H1 (cell line): ENCODE data around the gene CCP110. TPM values are rescaled to one million over a fixed set of nuclear protein-coding genes. Genes with fewer than 3 reads are reported as not detected.

Source experiments
- CTCF ChIA-PET: fragments of 300-600 bp; sonication (Branson Sonifier 250); formaldehyde crosslinking; loops from one replicate; lab custom pipeline; 2021; ENCODE audit not compliant: partially characterized antibody; lab: Charles Lee
- POLR2A ChIA-PET: fragments of 300-600 bp; sonication (Branson Sonifier 250); formaldehyde crosslinking; loops from one replicate; lab custom pipeline; 2021; ENCODE audit warnings: inconsistent platforms; ENCODE audit not compliant: partially characterized antibody; lab: Charles Lee
- DNase-seq, 2 experiments: peaks; one replicate each; pipeline versions ENCODE4 v3.0.0 to v3.0.0-alpha.2; 2010 to 2022; ENCODE audit warnings: low spot score in 2 of 2, low read depth in 1 of 2, mixed read lengths in 1 of 2
- FAIRE-seq: peaks from 2 replicates; lab custom pipeline; 2011; peaks lifted over from hg19 to GRCh38; lab: Jason Lieb, UNC
- H2AFZ ChIP-seq: 2 replicates; pipeline ENCODE4 v1.8.1; 2012; ENCODE audit warnings: low read length, inconsistent platforms
- H2AK5ac ChIP-seq: 2 replicates; pipeline ENCODE4 v1.6.1; 2013; ENCODE audit warnings: low read depth, low read length
- H2BK120ac ChIP-seq: replicated peaks from 2 replicates; pipeline ENCODE3; 2013; ENCODE audit warnings: low read depth, low read length, inconsistent platforms
- H2BK12ac ChIP-seq: 2 replicates; pipeline ENCODE4 v1.6.1; 2013; ENCODE audit warnings: low read depth, low read length
- H2BK15ac ChIP-seq: 2 replicates; pipeline ENCODE4 v1.6.1; 2013; ENCODE audit warnings: low read length
- H2BK20ac ChIP-seq: 2 replicates; pipeline ENCODE4 v1.6.1; 2013; ENCODE audit warnings: low read length
- H2BK5ac ChIP-seq: 2 replicates; pipeline ENCODE4 v1.6.1; 2013; ENCODE audit warnings: low read depth, low read length
- H3K14ac ChIP-seq: 2 replicates; pipeline ENCODE4 v1.6.1; 2013; ENCODE audit warnings: inconsistent platforms; ENCODE audit not compliant: insufficient read length
- H3K18ac ChIP-seq: 2 replicates; pipeline ENCODE4 v1.6.1; 2013; ENCODE audit warnings: low read length; ENCODE audit errors: extremely low read depth
- H3K23ac ChIP-seq: 2 replicates; pipeline ENCODE4 v1.6.1; 2013; ENCODE audit warnings: inconsistent platforms; ENCODE audit not compliant: insufficient read length
- H3K23me2 ChIP-seq: 2 replicates; pipeline ENCODE4 v1.6.1; 2013; ENCODE audit warnings: low read depth, low read length
- H3K27ac ChIP-seq: 2 replicates; pipeline ENCODE4 v1.6.1; 2011; ENCODE audit warnings: low read depth, low read length, inconsistent platforms
- H3K27me3 ChIP-seq, 4 experiments: replicated peaks in 1 of 4; 1 replicate in 1 of 4; 2 replicates in 3 of 4; pipeline versions ENCODE4 v1.6.1 to v1.8.1; 2011 to 2013; ENCODE audit warnings: low read length in 3 of 4, mild to moderate bottlenecking in 3 of 4, inconsistent platforms in 2 of 4, mixed read lengths in 2 of 4, moderate library complexity in 1 of 4; ENCODE audit not compliant: control insufficient read depth in 3 of 4, insufficient read depth in 3 of 4; ENCODE audit errors: extremely low read depth in 1 of 4
- H3K36me3 ChIP-seq, 4 experiments: 2 replicates each; pipeline versions ENCODE4 v1.6.1 to v1.8.1; 2011 to 2013; ENCODE audit warnings: mild to moderate bottlenecking in 4 of 4, low read length in 3 of 4, moderate library complexity in 2 of 4, control low read depth in 1 of 4, inconsistent platforms in 1 of 4; ENCODE audit not compliant: insufficient read depth in 4 of 4, control insufficient read depth in 2 of 4
- H3K4ac ChIP-seq: replicated peaks from 2 replicates; pipeline ENCODE3; 2013; ENCODE audit warnings: low read length, low read depth, mixed read lengths, inconsistent platforms; ENCODE audit not compliant: insufficient read length
- H3K4me1 ChIP-seq, 4 experiments: replicated peaks in 1 of 4; 1 replicate in 1 of 4; 2 replicates in 3 of 4; pipeline versions ENCODE4 v1.6.1 to v1.8.1; 2011 to 2013; ENCODE audit warnings: low read length in 3 of 4, inconsistent platforms in 2 of 4, mixed read lengths in 1 of 4; ENCODE audit not compliant: insufficient read depth in 4 of 4, control insufficient read depth in 3 of 4
- H3K4me2 ChIP-seq, 2 experiments: 2 replicates each; pipeline versions ENCODE4 v1.6.1 to v1.8.1; 2011 to 2013; ENCODE audit warnings: low read depth in 2 of 2, low read length in 2 of 2, control low read depth in 1 of 2, inconsistent platforms in 1 of 2, mild to moderate bottlenecking in 1 of 2; ENCODE audit not compliant: insufficient read depth in 1 of 2
- H3K4me3 ChIP-seq, 4 experiments: fragments of 200-600, 300-600 bp in 1 of 4; sonication (generic), shearing (Covaris generic), sonication (Bioruptor Twin) in 1 of 4; 2 replicates each; pipeline versions ENCODE4 v1.5.1 to v1.8.1; 2011 to 2016; ENCODE audit warnings: low read length in 4 of 4, low read depth in 3 of 4, control low read depth in 2 of 4, inconsistent platforms in 2 of 4, mild to moderate bottlenecking in 2 of 4, mixed read lengths in 1 of 4, moderate library complexity in 1 of 4; ENCODE audit not compliant: insufficient read depth in 2 of 4; ENCODE audit errors: extremely low read depth in 1 of 4
- H3K56ac ChIP-seq: replicated peaks from 2 replicates; pipeline ENCODE3; 2013; ENCODE audit warnings: low read depth, mild to moderate bottlenecking, mixed read lengths, low read length, inconsistent platforms; ENCODE audit not compliant: insufficient read length
- H3K79me1 ChIP-seq: 2 replicates; pipeline ENCODE4 v1.6.1; 2013; ENCODE audit warnings: low read depth, low read length, control low read depth
- H3K79me2 ChIP-seq, 2 experiments: 2 replicates each; pipeline versions ENCODE4 v1.6.1 to v1.8.1; 2012 to 2013; ENCODE audit warnings: low read length in 2 of 2, mild to moderate bottlenecking in 2 of 2, inconsistent platforms in 1 of 2; ENCODE audit not compliant: insufficient read depth in 2 of 2, control insufficient read depth in 1 of 2
- H3K9ac ChIP-seq, 4 experiments: replicated peaks in 1 of 4; 1 replicate in 1 of 4; 2 replicates in 3 of 4; pipeline versions ENCODE4 v1.6.1 to v1.8.1; 2011 to 2013; ENCODE audit warnings: low read depth in 3 of 4, low read length in 3 of 4, control low read depth in 2 of 4, mild to moderate bottlenecking in 2 of 4, moderate library complexity in 2 of 4, inconsistent platforms in 1 of 4; ENCODE audit errors: extremely low read depth in 1 of 4
- H3K9me3 ChIP-seq, 2 experiments: 2 replicates each; pipeline versions ENCODE4 v1.6.1 to v1.8.1; 2012 to 2013; ENCODE audit warnings: mild to moderate bottlenecking in 2 of 2, moderate library complexity in 2 of 2, control low read depth in 1 of 2, inconsistent platforms in 1 of 2, low read depth in 1 of 2, low read length in 1 of 2, mixed read lengths in 1 of 2; ENCODE audit not compliant: insufficient read depth in 2 of 2
- H4K20me1 ChIP-seq, 2 experiments: replicated peaks in 1 of 2; 2 replicates each; pipeline versions ENCODE3 to v1.8.1; 2011 to 2013; ENCODE audit warnings: inconsistent platforms in 2 of 2, low read length in 2 of 2, mild to moderate bottlenecking in 1 of 2; ENCODE audit not compliant: insufficient read depth in 2 of 2, control insufficient read depth in 1 of 2
- H4K5ac ChIP-seq: 2 replicates; pipeline ENCODE4 v1.6.1; 2013; ENCODE audit warnings: low read length, low read depth, mixed read lengths, inconsistent platforms; ENCODE audit not compliant: insufficient read length
- H4K8ac ChIP-seq: 2 replicates; pipeline ENCODE4 v1.8.0; 2013; ENCODE audit warnings: mild to moderate bottlenecking, moderate library complexity, low read length, inconsistent platforms; ENCODE audit not compliant: insufficient read depth; ENCODE audit errors: extremely low read depth
- H4K91ac ChIP-seq: replicated peaks from 2 replicates; pipeline ENCODE3; 2013; ENCODE audit warnings: low read length, mixed read lengths, inconsistent platforms; ENCODE audit not compliant: insufficient read length
- ATF2 ChIP-seq: IDR thresholded peaks from 2 replicates; pipeline ENCODE4 v1.6.1; 2012; ENCODE audit warnings: low read length, inconsistent platforms
- BRCA1 ChIP-seq: IDR thresholded peaks from 2 replicates; pipeline ENCODE4 v1.6.1; 2012; ENCODE audit warnings: low read depth, low read length, improper control_type of control experiment
- EZH2 ChIP-seq: fragments of 200-600 bp; sonication (generic); IDR thresholded peaks from 2 replicates; pipeline ENCODE4 v1.7.1; 2012; ENCODE audit warnings: low read depth, mild to moderate bottlenecking, moderate library complexity, low read length, inconsistent platforms; ENCODE audit not compliant: severe bottlenecking
- GTF2F1 ChIP-seq: IDR thresholded peaks from 2 replicates; pipeline ENCODE4 v1.6.1; 2012; ENCODE audit warnings: low read depth, low read length, improper control_type of control experiment, borderline replicate concordance
- KDM1A ChIP-seq: fragments of 200-600, 300-600 bp; sonication (generic); IDR thresholded peaks from 2 replicates; pipeline ENCODE4 v1.7.1; 2016; ENCODE audit warnings: mild to moderate bottlenecking, low read length, borderline replicate concordance
- KDM5A ChIP-seq: fragments of 200-600 bp; IDR thresholded peaks from 2 replicates; pipeline ENCODE4 v1.7.1; 2012; ENCODE audit warnings: mild to moderate bottlenecking, low read length, inconsistent platforms, mixed read lengths
- RAD21 ChIP-seq, 2 experiments: IDR thresholded peaks in 1 of 2; conservative IDR thresholded peaks in 1 of 2; 2 replicates each; pipeline ENCODE4 v1.6.1; 2011; ENCODE audit warnings: low read depth in 2 of 2, low read length in 2 of 2, improper control_type of control experiment in 1 of 2, inconsistent platforms in 1 of 2, mild to moderate bottlenecking in 1 of 2, moderate library complexity in 1 of 2
- RBBP5 ChIP-seq: IDR thresholded peaks from 2 replicates; pipeline ENCODE4 v1.7.1; 2012; ENCODE audit warnings: low read depth, mild to moderate bottlenecking, inconsistent platforms, low read length, moderate library complexity, borderline replicate concordance
- TAF1 ChIP-seq: IDR thresholded peaks from 2 replicates; pipeline ENCODE4 v1.6.1; 2011; ENCODE audit warnings: mild to moderate bottlenecking, low read depth, low read length
- WGBS, 2 experiments: shearing (Covaris generic) in 1 of 2; methylation state at CpG; one replicate each; pipeline versions ENCODE4 v1.1.6 to v1.1.7; 2013 to 2015; ENCODE audit warnings: low lambda C conversion rate in 2 of 2, mixed read lengths in 2 of 2, inconsistent platforms in 1 of 2, low coverage in 1 of 2, missing lambda C conversion rate in 1 of 2; ENCODE audit not compliant: insufficient replicate concordance in 2 of 2, insufficient coverage in 1 of 2, insufficient read length in 1 of 2; ENCODE audit errors: extremely low coverage in 1 of 2, missing lambda C conversion rate in 1 of 2; 5-methylcytosine and 5-hydroxymethylcytosine counted together
- polyA plus RNA-seq, 7 experiments: library from polyadenylated mRNA; depleted of rRNA in 3 of 7; stranded (reverse) in 5 of 7; unstranded in 2 of 7; fragments of >200 nt in 5 of 7; fragments of 200-250 nt in 2 of 7; gene quantifications; 1 replicate in 5 of 7; 2 replicates in 1 of 7; 4 replicates in 1 of 7; pipeline versions ENCODE4 v1.2.1 to v1.2.3, GENCODE V29; 2011 to 2013; ENCODE audit warnings: missing spikeins in 2 of 7, mixed read lengths in 2 of 7
- total RNA-seq: library from RNA; stranded (reverse); fragmentation: NEBNext Ultra II Directional; extraction: Animal tissue kit (Norgen Biotek cat#: 25700); gene quantifications from 2 replicates; pipeline ENCODE4 v1.2.1, GENCODE V29; 2021

CCP110 gene
- total and polyA plus RNA-seq, 2 of the 8 experiments (the other 6 are each of a cell fraction or from before 2014, with no cell fraction given), result 3.2 to 19.8 TPM

GRCh38 chr16:19522397-19522732, 1.4 kb upstream of the CCP110 start:
- FAIRE-seq (no peak), DNase-seq (no peak)
- peaks cover 3 to 62% of the 10 kb centered on the region in 2 experiments; a peak in 3 of 4 replicates for H3K79me2 ChIP-seq
- H3K18ac ChIP-seq, result 0 out of 2 replicates have a peak overlapping the region, but pooled peaks have one; percentile 9
- no peak overlapping the region for H3K56ac ChIP-seq
- peak overlapping the region; percentile 86 for H2AFZ ChIP-seq
- no peaks in the 10 kb centered on the region for H3K9me3 ChIP-seq
- no peak overlapping the region for H3K23ac ChIP-seq
- H3K9ac ChIP-seq, result no peak overlapping the region
- H3K4me3 ChIP-seq, result peak overlapping the region in 2 of 4 experiments; percentile 85 to 87; a peak in 4 of 8 replicates
- no peak overlapping the region for H4K91ac ChIP-seq
- H3K27ac ChIP-seq, result peak overlapping the region; percentile 11
- POLR2A ChIA-PET, result no interaction called here
- H2BK20ac ChIP-seq, result no peak overlapping the region
- no peak overlapping the region for H4K5ac ChIP-seq
- peaks cover 5 to 17% (median 11%) of the 10 kb centered on the region in 4 experiments; a peak in 6 of 7 replicates for H3K4me1 ChIP-seq
- H3K79me1 ChIP-seq, result peaks cover 5% of the 10 kb centered on the region; the same call in 1 of the 2 replicates
- peaks cover 2% of the 10 kb centered on the region in 2 experiments for H4K20me1 ChIP-seq
- H2BK12ac ChIP-seq, result no peak overlapping the region
- 59% methylated on average over 5 of the region's 5 CpGs; no CpG with 5 or more reads in 1 of the 2 experiments for WGBS, 2 experiments
- H2BK15ac ChIP-seq, result no peak overlapping the region
- H3K4me2 ChIP-seq, result peak overlapping the region; percentile 81 to 97
- no peak overlapping the region for H4K8ac ChIP-seq
- no peak overlapping the region for H3K14ac ChIP-seq
- H3K27me3 ChIP-seq, result no peaks in the 10 kb centered on the region
- H2BK120ac ChIP-seq, result no peak overlapping the region
- H3K4ac ChIP-seq, result no peak overlapping the region
- no peak for TF ChIP-seq BRCA1
- TF ChIP-seq RBBP5, result no peak
- TF ChIP-seq EZH2, result no peak
- no peak for TF ChIP-seq TAF1
- no peak for TF ChIP-seq GTF2F1
- TF ChIP-seq KDM1A, result no peak
- no peak for TF ChIP-seq RAD21 (IDR thresholded peaks at IDR 0.05 in 1 of 2, conservative IDR thresholded peaks at IDR 0.05 in 1 of 2; ENCODE audit: low read depth in 2 of 2, low read length in 2 of 2)
- TF ChIP-seq KDM5A, result no peak
- TF ChIP-seq ATF2, result no peak
- CTCF ChIA-PET, result no interaction called here
- H3K36me3 ChIP-seq, result peaks cover 0 to 3% (median under 1%) of the 10 kb centered on the region in 4 experiments; a peak in 1 of 8 replicates
- H2AK5ac ChIP-seq, result no peak overlapping the region
- H3K23me2 ChIP-seq, result peaks cover 8% of the 10 kb centered on the region
- H2BK5ac ChIP-seq, result no peak overlapping the region
